GM18909 (cell line): ENCODE results near the gene CHRNA10.
"Not testable (repeated sequence)": the region's sequence is repeated elsewhere in the genome, so short reads cannot be mapped to it uniquely, and the experiment has no call there.

Source experiments
- ATAC-seq: cut with Tn5 transposase; IDR thresholded peaks from one replicate; pipeline ENCODE4 v1.9.1; 2021; ENCODE audit warnings: mild to moderate bottlenecking; ENCODE audit not compliant: unreplicated experiment, poor library complexity

CHRNA10 gene

GRCh38 chr11:3666023-3666530 is 5.1 kb downstream of the CHRNA10 start:
- ATAC-seq: no peak

GRCh38 chr11:3665336-3666022 is 5.7 kb downstream of the CHRNA10 start:
- ATAC-seq: no peak

GRCh38 chr11:3664032-3664630 is 7.1 kb downstream of the CHRNA10 start:
- ATAC-seq: no peak

GRCh38 chr11:3662856-3663255 is 8.3 kb downstream of the CHRNA10 start:
- no peak for ATAC-seq

- no peak for ATAC-seq
Observed at GRCh38 chr11:3660960-3661359, 10.2 kb downstream of the CHRNA10 start.

- no peak for ATAC-seq
Observed at GRCh38 chr11:3659595-3660515, 11.3 kb downstream of the CHRNA10 start.

- no peak for ATAC-seq
Observed at GRCh38 chr11:3658252-3658651, 12.9 kb downstream of the CHRNA10 start.

- ATAC-seq: not testable (repeated sequence)
Observed at GRCh38 chr11:3657331-3657730, 13.9 kb downstream of the CHRNA10 start.

- no peak for ATAC-seq
Observed at GRCh38 chr11:3655547-3655946, 15.6 kb downstream of the CHRNA10 start.

GRCh38 chr11:3652514-3652913 is 18.7 kb downstream of the CHRNA10 start:
- not testable (repeated sequence) for ATAC-seq

GRCh38 chr11:3649374-3649773 is 21.8 kb downstream of the CHRNA10 start:
- ATAC-seq: not testable (repeated sequence)

GRCh38 chr11:3648843-3649242 is 22.3 kb downstream of the CHRNA10 start:
- ATAC-seq: not testable (repeated sequence)

- no peak for ATAC-seq
Observed at GRCh38 chr11:3645552-3645951, 25.6 kb downstream of the CHRNA10 start.

- no peak for ATAC-seq
Observed at GRCh38 chr11:3644817-3645235, 26.4 kb downstream of the CHRNA10 start, which contains the start of gene ART1. TSS of gene ART1 (plus strand) at chr11:3645128. CDS start at chr11:3659214, 14,086 bp downstream.

- ATAC-seq: not testable (repeated sequence)
Observed at GRCh38 chr11:3643102-3643546, 28.1 kb downstream of the CHRNA10 start.

GRCh38 chr11:3642071-3642951 is 28.9 kb downstream of the CHRNA10 start:
- no peak for ATAC-seq

GRCh38 chr11:3641701-3642070 is 29.5 kb downstream of the CHRNA10 start, which contains the start of gene ART5:
TSS of gene ART5 (minus strand) at chr11:3641992. CDS start at chr11:3641862, 130 bp downstream.
- ATAC-seq: no peak

- ATAC-seq: no peak
Observed at GRCh38 chr11:3641191-3641590, 30.0 kb downstream of the CHRNA10 start.

GRCh38 chr11:3639841-3640240 is 31.3 kb downstream of the CHRNA10 start:
- no peak for ATAC-seq

GRCh38 chr11:3638513-3638912 is 32.7 kb downstream of the CHRNA10 start:
- no peak for ATAC-seq
